A673 (cell line): ENCODE results near the gene MAST4. TPM values are rescaled to one million over a fixed set of nuclear protein-coding genes. Genes with fewer than 3 reads are reported as not detected.

Experiments used
- BruUV-seq: library from RNA; stranded (reverse); fragments of 400-500 nt; replicated peaks from 2 replicates; lab custom pipeline; 2021; lab: Mats Ljungman, UMichigan
- CTCF ChIA-PET: fragments of 300-600 bp; sonication (Branson Sonifier 250); formaldehyde crosslinking; loops from one replicate; lab custom pipeline; 2022; ENCODE audit warnings: antibody characterized with exemption; lab: Charles Lee
- POLR2A ChIA-PET: fragments of 300-600 bp; sonication (Branson Sonifier 250); formaldehyde crosslinking; loops from one replicate; lab custom pipeline; 2022; ENCODE audit warnings: antibody characterized with exemption; ENCODE audit not compliant: low non-redundant PET; lab: Charles Lee
- DNase-seq: peaks from one replicate; pipeline ENCODE4 v3.0.0-alpha.2; 2015; ENCODE audit warnings: low spot score
- H3K27ac ChIP-seq: fragments of 200-600 bp; sonication (generic); 2 replicates; pipeline ENCODE4 v1.5.1; 2016; ENCODE audit warnings: mixed run types, low read depth, mild to moderate bottlenecking, mixed read lengths, antibody characterized with exemption, low read length; ENCODE audit not compliant: poor library complexity, severe bottlenecking
- H3K27me3 ChIP-seq: fragments of 200-600 bp; sonication (generic); replicated peaks from 2 replicates; pipeline ENCODE4 v1.6.1; 2017; ENCODE audit warnings: mixed run types, low read depth, mild to moderate bottlenecking, mixed read lengths, antibody characterized with exemption, low read length; ENCODE audit not compliant: insufficient read depth, poor library complexity
- H3K36me3 ChIP-seq: fragments of 200-600 bp; sonication (generic); 2 replicates; pipeline ENCODE4 v1.6.1; 2016; ENCODE audit warnings: mixed run types, mild to moderate bottlenecking, mixed read lengths, antibody characterized with exemption, low read length; ENCODE audit not compliant: insufficient read depth, poor library complexity, severe bottlenecking
- H3K4me1 ChIP-seq: fragments of 200-600 bp; sonication (generic); 2 replicates; pipeline ENCODE4 v1.6.1; 2017; ENCODE audit warnings: mixed run types, mild to moderate bottlenecking, mixed read lengths, antibody characterized with exemption, low read length; ENCODE audit not compliant: insufficient read depth, poor library complexity, severe bottlenecking
- H3K4me3 ChIP-seq: fragments of 200-600 bp; sonication (generic); 2 replicates; pipeline ENCODE4 v1.5.1; 2016; ENCODE audit warnings: low read depth, mixed run types, mild to moderate bottlenecking, mixed read lengths, low read length; ENCODE audit not compliant: poor library complexity, severe bottlenecking
- H3K9me3 ChIP-seq: fragments of 200-600 bp; sonication (generic); 2 replicates; pipeline ENCODE4 v1.6.1; 2016; ENCODE audit warnings: mixed run types, low read depth, mild to moderate bottlenecking, mixed read lengths, antibody characterized with exemption, low read length; ENCODE audit not compliant: poor library complexity, severe bottlenecking
- CTCF ChIP-seq: fragments of 300-800, 200-600 bp; sonication (generic); conservative IDR thresholded peaks from 2 replicates; pipeline ENCODE4 v1.5.1; 2017; ENCODE audit warnings: low read depth, mild to moderate bottlenecking, antibody characterized with exemption, low read length, moderate library complexity, mixed read lengths
- EZH2 ChIP-seq: fragments of 200-600 bp; sonication (generic); IDR thresholded peaks from 2 replicates; pipeline ENCODE4 v1.6.1; 2017; ENCODE audit warnings: borderline replicate concordance, low read depth, mild to moderate bottlenecking, mixed read lengths, antibody characterized with exemption, low read length; ENCODE audit not compliant: poor library complexity, severe bottlenecking
- intact Hi-C: fragments of 100-400 bp; cut with micrococcal nuclease; formaldehyde crosslinking; loops from one replicate; pipeline ENCODE4 v1.10.0; 2022; ENCODE audit not compliant: unreplicated experiment
- total RNA-seq: library from RNA; stranded (reverse); gene quantifications from 2 replicates; pipeline ENCODE4 v1.2.3, GENCODE V29; 2021

MAST4 gene
- total RNA-seq, 1 experiment from 2014 or later, result 4.5 TPM

- BruUV-seq, result no TSS peak
- Histone ChIP-seq H3K27me3 (no peaks in the 10 kb centered on the region), H3K9me3 (no peaks in the 10 kb centered on the region), H3K4me3 (no peak overlapping the region), H3K4me1 (no peaks in the 10 kb centered on the region), H3K36me3 (no peaks in the 10 kb centered on the region), H3K27ac (no peak overlapping the region)
- DNase-seq, result no peak
- POLR2A ChIA-PET, result no interaction called here
- TF ChIP-seq CTCF (no peak), EZH2 (no peak)
- CTCF ChIA-PET, result no interaction called here
- intact Hi-C loops, result no loop called here
Observed at GRCh38 chr5:67020096-67020615, 424.0 kb downstream of the MAST4 start.

GRCh38 chr5:67021031-67021430 is 424.8 kb downstream of the MAST4 start:
- CTCF ChIA-PET, result no interaction called here
- Histone ChIP-seq H3K27ac (no peak overlapping the region), H3K27me3 (no peaks in the 10 kb centered on the region), H3K4me1 (no peaks in the 10 kb centered on the region), H3K9me3 (no peaks in the 10 kb centered on the region), H3K36me3 (no peaks in the 10 kb centered on the region), H3K4me3 (no peak overlapping the region)
- no peak for DNase-seq
- intact Hi-C loops, result no loop called here
- BruUV-seq, result no TSS peak
- no peak for TF ChIP-seq EZH2
- TF ChIP-seq CTCF, result no peak
- POLR2A ChIA-PET, result no interaction called here

GRCh38 chr5:67021521-67021920 is 425.3 kb downstream of the MAST4 start:
- BruUV-seq, result no TSS peak
- Histone ChIP-seq H3K4me3 (no peak overlapping the region), H3K27me3 (no peaks in the 10 kb centered on the region), H3K36me3 (no peaks in the 10 kb centered on the region), H3K4me1 (no peaks in the 10 kb centered on the region), H3K9me3 (no peaks in the 10 kb centered on the region), H3K27ac (no peak overlapping the region)
- no peak for DNase-seq
- CTCF ChIA-PET, result no interaction called here
- intact Hi-C loops, result no loop called here
- TF ChIP-seq CTCF, result no peak
- TF ChIP-seq EZH2, result no peak
- POLR2A ChIA-PET, result no interaction called here
